IMR-90 (cell line): ENCODE measurements around the gene SLC22A5.
"Not testable (repeated sequence)": the region's sequence is repeated elsewhere in the genome, so short reads cannot be mapped to it uniquely, and the experiment has no call there.

ENCODE experiments used
- MAFK ChIP-seq: IDR thresholded peaks from 2 replicates; pipeline ENCODE4 v1.6.1; 2012; ENCODE audit warnings: low read depth, low read length, improper control_type of control experiment
- RAD21 ChIP-seq: IDR thresholded peaks from 2 replicates; pipeline ENCODE4 v1.6.1; 2012; ENCODE audit warnings: low read length, improper control_type of control experiment
- TF ChIP-seq, protein P1 (sequence below): conservative IDR thresholded peaks from 2 replicates; pipeline ENCODE4 v1.5.1; 2012; ENCODE audit warnings: mild to moderate bottlenecking, low read depth, low read length, improper control_type of control experiment

DNA sequence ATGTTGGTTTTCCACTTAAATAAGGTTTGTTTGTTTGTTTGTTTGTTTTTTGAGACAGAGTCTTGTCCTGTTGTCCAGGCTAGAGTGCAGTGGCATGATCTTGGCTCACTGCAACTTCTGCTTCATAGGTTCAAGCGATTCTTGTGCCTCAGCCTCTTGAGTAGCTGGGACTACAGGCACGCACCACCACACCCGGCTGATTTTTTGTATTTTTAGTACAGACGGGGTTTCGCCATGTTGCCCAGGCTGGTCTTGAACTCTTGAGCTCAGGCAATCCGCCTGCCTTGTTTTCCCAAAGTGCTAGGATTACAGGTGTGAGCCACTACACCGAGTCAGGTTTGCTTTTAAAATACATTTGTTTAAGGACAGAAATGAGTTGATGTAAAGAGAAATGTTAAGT is 46.0 kb downstream of the SLC22A5 start:
- TF ChIP-seq, protein P1, sequence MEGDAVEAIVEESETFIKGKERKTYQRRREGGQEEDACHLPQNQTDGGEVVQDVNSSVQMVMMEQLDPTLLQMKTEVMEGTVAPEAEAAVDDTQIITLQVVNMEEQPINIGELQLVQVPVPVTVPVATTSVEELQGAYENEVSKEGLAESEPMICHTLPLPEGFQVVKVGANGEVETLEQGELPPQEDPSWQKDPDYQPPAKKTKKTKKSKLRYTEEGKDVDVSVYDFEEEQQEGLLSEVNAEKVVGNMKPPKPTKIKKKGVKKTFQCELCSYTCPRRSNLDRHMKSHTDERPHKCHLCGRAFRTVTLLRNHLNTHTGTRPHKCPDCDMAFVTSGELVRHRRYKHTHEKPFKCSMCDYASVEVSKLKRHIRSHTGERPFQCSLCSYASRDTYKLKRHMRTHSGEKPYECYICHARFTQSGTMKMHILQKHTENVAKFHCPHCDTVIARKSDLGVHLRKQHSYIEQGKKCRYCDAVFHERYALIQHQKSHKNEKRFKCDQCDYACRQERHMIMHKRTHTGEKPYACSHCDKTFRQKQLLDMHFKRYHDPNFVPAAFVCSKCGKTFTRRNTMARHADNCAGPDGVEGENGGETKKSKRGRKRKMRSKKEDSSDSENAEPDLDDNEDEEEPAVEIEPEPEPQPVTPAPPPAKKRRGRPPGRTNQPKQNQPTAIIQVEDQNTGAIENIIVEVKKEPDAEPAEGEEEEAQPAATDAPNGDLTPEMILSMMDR = not testable (repeated sequence)
- TF ChIP-seq MAFK, RAD21: not testable (repeated sequence)
